RWPE1 (cell line): ENCODE measurements around the gene EPS15.

ENCODE experiments used
- CTCF ChIA-PET: fragments of 350-600 bp; sonication (Branson Sonifier 250); formaldehyde crosslinking; extraction: SDS; loops from one replicate; lab custom pipeline; 2021; lab: Yijun Ruan, JAX
- POLR2A ChIA-PET: fragments of 400-600 bp; formaldehyde crosslinking; extraction: SDS; loops from one replicate; lab custom pipeline; 2020; ENCODE audit warnings: antibody characterized with exemption; ENCODE audit not compliant: low non-redundant PET; lab: Yijun Ruan, JAX
- DNase-seq: peaks from one replicate; pipeline ENCODE4 v3.0.0; 2012; ENCODE audit warnings: low spot score
- H3K27ac ChIP-seq: fragments of 450-650 bp; 2 replicates; pipeline ENCODE4 v1.5.1; 2017
- CTCF ChIP-seq: fragments of 450-650 bp; conservative IDR thresholded peaks from 2 replicates; pipeline ENCODE4 v1.5.1; 2017; ENCODE audit warnings: low read depth, mild to moderate bottlenecking

Gene EPS15

GRCh38 chr1:51519048-51519864 lies at the start of gene EPS15:
Gene EPS15, minus strand, starts transcription at chr1:51519266. Its CDS starts 35 bp downstream, at chr1:51519231.
- POLR2A ChIA-PET: interaction anchor here (0.7 kb wide), 1 partner anchor 359 kb away, joined by 3 read pairs; the partner anchor contains the start of gene NRDC
- CTCF ChIA-PET: interaction anchor here (0.6 kb wide), 2 partner anchors 10 to 30 kb away, joined by 4 read pairs; no protein-coding TSS in a partner anchor
- DNase-seq: peak; percentile 87
- no peak for TF ChIP-seq CTCF
- H3K27ac ChIP-seq: peak within 1 kb of the TSS; percentile 91

DNA sequence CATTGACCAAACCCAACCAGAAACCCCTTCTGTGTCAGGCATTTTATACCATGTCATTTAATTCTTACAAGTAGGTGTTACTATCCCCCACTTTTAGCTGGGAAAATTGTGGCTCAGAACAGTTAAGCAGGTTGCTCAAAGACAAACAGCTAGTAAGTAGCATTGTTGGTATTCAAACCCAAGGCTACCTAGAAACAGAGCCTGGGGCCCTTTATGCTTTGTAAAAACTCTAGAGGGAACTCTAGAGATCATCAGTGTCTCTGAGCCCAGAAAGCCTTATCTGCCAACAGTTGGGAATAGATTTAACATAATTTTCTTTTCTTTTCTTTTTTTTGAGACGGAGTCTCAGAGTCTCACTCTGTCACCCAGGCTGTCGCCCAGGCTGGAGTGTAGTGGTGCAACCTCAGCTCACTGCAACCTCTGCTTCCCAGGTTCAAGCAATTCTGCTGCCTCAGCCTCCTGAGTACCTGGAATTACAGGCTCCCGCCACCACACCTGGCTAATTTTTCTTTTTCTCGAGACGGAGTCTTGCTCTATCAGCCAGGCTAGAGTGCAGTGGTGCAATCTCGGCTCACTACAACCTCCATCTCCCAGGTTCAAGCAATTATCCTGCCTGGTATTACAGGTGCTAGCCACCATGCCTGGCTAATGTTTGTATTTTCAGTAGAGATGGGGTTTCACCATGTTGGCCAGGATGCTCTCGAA lies 49.3 kb upstream of the EPS15 start:
- H3K27ac ChIP-seq: peak overlapping the region; percentile 71
- ChIA-PET CTCF (no interaction called here), POLR2A (no interaction called here)
- no peak for TF ChIP-seq CTCF
- DNase-seq: no peak

GRCh38 chr1:51567653-51568052 lies 48.6 kb upstream of the EPS15 start:
- ChIA-PET CTCF (no interaction called here), POLR2A (no interaction called here)
- no peak for TF ChIP-seq CTCF
- H3K27ac ChIP-seq: no peak overlapping the region
- peak; percentile 32 for DNase-seq

DNA sequence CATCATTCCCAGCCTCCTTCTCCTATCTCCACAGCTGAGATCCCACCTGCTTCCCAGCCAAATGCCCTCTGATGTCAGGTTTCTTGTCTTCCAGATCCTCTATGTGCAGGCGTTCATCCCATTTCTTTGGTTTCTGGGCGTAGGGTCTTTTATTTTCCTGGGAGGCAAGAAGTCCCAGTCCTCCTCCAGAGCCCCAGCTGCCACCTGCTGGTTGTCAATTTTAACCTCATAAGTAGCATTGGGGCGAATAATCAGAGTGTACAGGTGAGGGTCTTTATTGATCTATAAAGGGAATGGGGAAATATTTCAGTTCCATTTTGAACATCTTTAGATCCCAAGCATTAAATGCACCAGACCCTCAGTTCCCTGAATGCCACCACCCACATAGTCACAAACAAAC lies 47.2 kb upstream of the EPS15 start:
- TF ChIP-seq CTCF: no peak
- ChIA-PET CTCF (interaction anchor here (0.6 kb wide), 1 partner anchor 161 kb away, joined by 4 read pairs; no protein-coding TSS in a partner anchor), POLR2A (no interaction called here)
- no peak for DNase-seq
- no peak overlapping the region for H3K27ac ChIP-seq

DNA sequence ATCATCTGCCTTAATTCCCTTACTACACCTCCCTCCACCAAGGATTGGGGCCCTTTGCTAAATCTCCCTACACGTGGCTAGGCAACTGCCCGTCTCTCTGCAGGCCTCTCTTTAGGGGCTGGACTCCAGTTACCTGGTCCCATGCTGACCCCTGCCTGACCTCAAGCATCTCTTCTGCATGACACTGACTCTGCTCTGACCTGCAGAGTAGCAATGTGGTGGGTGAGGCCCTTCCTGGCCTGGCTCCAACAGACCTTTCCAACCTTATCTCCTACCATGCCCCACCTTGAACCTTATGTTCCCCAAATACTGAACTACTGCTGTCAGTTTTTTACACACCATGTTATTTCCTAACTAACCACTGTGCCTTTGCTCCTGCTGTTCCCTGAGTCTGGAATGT lies 45.9 kb upstream of the EPS15 start:
- no peak overlapping the region for H3K27ac ChIP-seq

More for the DNA sequence above, 45.9 kb upstream of the EPS15 start:
- POLR2A ChIA-PET: no interaction called here
- no peak for DNase-seq
- no peak for TF ChIP-seq CTCF
- CTCF ChIA-PET: no interaction called here
